Mammary epithelial cell (primary cell): ENCODE results near the gene EIF4EBP2.

Source experiments
- EZH2 ChIP-seq: IDR thresholded peaks from 2 replicates; pipeline ENCODE4 v1.6.1; 2012; ENCODE audit warnings: low read length, inconsistent platforms, borderline replicate concordance
- TF ChIP-seq, protein P1 (sequence below), 2 donors: IDR thresholded peaks in 1 of 2; conservative IDR thresholded peaks in 1 of 2; 2 replicates each; pipeline ENCODE4 v1.5.1; 2011 to 2012; ENCODE audit warnings: inconsistent platforms in 2 of 2, low read length in 2 of 2, mild to moderate bottlenecking in 2 of 2, control low read depth in 1 of 2, low read depth in 1 of 2; ENCODE audit not compliant: insufficient read depth in 1 of 2; ENCODE audit errors: extremely low read depth in 1 of 2

DNA sequence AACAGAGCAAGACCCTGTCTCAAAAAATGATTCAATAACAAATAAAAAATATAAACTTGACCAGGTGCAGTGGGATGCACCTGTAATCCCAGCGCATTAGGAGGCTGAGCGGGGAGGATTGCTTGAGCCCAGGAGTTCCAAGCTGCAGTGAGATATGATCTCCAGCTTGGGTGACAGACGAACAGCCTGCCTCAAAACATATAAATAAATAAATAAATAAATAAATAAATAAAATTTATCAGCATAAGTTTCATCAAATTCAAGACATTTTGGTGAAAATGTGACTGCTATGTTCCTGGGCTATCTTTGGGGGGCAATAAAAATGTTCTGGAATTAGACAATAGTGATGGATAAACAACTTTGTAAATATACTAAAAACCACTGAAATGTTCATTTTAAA, 4.8 kb upstream of the EIF4EBP2 start:
- TF ChIP-seq, protein P1, sequence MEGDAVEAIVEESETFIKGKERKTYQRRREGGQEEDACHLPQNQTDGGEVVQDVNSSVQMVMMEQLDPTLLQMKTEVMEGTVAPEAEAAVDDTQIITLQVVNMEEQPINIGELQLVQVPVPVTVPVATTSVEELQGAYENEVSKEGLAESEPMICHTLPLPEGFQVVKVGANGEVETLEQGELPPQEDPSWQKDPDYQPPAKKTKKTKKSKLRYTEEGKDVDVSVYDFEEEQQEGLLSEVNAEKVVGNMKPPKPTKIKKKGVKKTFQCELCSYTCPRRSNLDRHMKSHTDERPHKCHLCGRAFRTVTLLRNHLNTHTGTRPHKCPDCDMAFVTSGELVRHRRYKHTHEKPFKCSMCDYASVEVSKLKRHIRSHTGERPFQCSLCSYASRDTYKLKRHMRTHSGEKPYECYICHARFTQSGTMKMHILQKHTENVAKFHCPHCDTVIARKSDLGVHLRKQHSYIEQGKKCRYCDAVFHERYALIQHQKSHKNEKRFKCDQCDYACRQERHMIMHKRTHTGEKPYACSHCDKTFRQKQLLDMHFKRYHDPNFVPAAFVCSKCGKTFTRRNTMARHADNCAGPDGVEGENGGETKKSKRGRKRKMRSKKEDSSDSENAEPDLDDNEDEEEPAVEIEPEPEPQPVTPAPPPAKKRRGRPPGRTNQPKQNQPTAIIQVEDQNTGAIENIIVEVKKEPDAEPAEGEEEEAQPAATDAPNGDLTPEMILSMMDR (conservative IDR thresholded peaks at IDR 0.05 in 1 of 2, IDR thresholded peaks at IDR 0.05 in 1 of 2; ENCODE audit: extremely low read depth in 1 of 2, insufficient read depth in 1 of 2, low read depth in 1 of 2, low read length in 2 of 2) = no peak
- TF ChIP-seq EZH2 = no peak
